Activated CD8-positive, alpha-beta T cell treated with anti-CD3 and anti-CD28 coated beads, Interleukin-2, amount 10 ng/mL, durations not matched to agents 7 days and 5 days (primary cell): ENCODE results near the gene PSENEN. TPM values are rescaled to one million over a fixed set of nuclear protein-coding genes. Genes with fewer than 3 reads are reported as not detected.

Source experiments
- ATAC-seq: fragments of 150-1000 bp; cut with Tn5 transposase; one replicate; pipeline ENCODE4 v1.10.0; 2021; ENCODE audit warnings: moderate library complexity
- CTCF ChIA-PET: fragments of 350-600 bp; sonication (Branson Sonifier 250); formaldehyde crosslinking; loops from one replicate; lab custom pipeline; 2021; ENCODE audit warnings: antibody characterized with exemption; lab: Charles Lee
- POLR2A ChIA-PET: fragments of 350-600 bp; sonication (Branson Sonifier 250); formaldehyde crosslinking; loops from one replicate; lab custom pipeline; 2021; ENCODE audit warnings: antibody characterized with exemption; lab: Charles Lee
- DNase-seq: peaks from one replicate; pipeline ENCODE4 v3.0.0-alpha.2; 2020
- H3K27ac Mint-ChIP-seq: one replicate; pipeline ENCODE4 v1.8.0; 2021; ENCODE audit warnings: mild to moderate bottlenecking, mixed read lengths
- H3K27me3 Mint-ChIP-seq: one replicate; pipeline ENCODE4 v1.8.0; 2021; ENCODE audit warnings: low read depth, mixed read lengths
- H3K36me3 Mint-ChIP-seq: one replicate; pipeline ENCODE4 v1.8.0; 2021; ENCODE audit warnings: low read depth, mixed read lengths
- H3K4me1 Mint-ChIP-seq: one replicate; pipeline ENCODE4 v1.8.0; 2021; ENCODE audit warnings: low read depth, mixed read lengths
- H3K4me3 Mint-ChIP-seq: one replicate; pipeline ENCODE4 v1.8.0; 2021; ENCODE audit warnings: mild to moderate bottlenecking, mixed read lengths
- H3K9me3 Mint-ChIP-seq: one replicate; pipeline ENCODE4 v1.8.0; 2022; ENCODE audit warnings: mixed read lengths; ENCODE audit not compliant: insufficient read depth
- total RNA-seq, 2 experiments: library from RNA; stranded (reverse); gene quantifications; one replicate each; pipeline ENCODE4 v1.2.3, GENCODE V29; 2021

The PSENEN gene, protein sequence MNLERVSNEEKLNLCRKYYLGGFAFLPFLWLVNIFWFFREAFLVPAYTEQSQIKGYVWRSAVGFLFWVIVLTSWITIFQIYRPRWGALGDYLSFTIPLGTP
- total RNA-seq, result 10 to 100 TPM; 44.1 to 48.2 TPM

DNA sequence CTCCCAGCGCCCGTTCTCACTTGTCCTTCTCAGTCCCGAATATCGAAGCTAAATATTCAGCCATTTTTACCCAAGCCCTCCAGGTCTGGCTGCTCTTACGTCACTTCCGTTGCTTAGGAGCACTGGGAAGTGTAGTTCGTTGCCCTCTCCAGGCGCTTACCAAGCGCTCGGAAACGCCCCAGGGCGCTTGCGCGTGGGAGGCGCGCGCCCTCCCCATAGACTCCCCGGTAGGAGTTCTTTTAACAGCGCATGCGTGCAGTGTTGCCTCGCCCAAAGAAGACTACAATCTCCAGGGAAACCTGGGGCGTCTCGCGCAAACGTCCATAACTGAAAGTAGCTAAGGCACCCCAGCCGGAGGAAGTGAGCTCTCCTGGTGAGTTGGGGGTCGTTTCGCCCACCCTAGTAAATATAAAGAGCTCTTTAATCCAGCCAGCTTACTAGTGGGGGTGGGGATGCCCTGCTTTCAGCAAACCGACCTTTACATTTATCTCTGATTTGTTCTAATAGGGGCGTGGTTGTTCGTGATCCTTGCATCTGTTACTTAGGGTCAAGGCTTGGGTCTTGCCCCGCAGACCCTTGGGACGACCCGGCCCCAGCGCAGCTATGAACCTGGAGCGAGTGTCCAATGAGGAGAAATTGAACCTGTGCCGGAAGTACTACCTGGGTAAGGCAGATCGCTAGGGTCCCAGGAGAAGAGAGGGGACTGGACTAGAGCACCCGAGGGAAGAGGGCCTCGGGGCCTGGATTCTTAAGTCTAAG, at the start of gene PSENEN, which contains the start of gene U2AF1L4:
TSS of gene PSENEN (plus strand) at position 324 of the 759 bp plus-strand sequence. CDS start at position 604, 280 bp downstream.
TSS of gene U2AF1L4 (minus strand) at position 91 of the 759 bp plus-strand sequence. CDS start at position 64, 27 bp downstream.
- Mint-ChIP-seq H3K27me3 (no peaks in the 10 kb centered on the region), H3K9me3 (no peaks in the 10 kb centered on the region), H3K27ac (peak within 1 kb of the TSS; percentile 99), H3K4me3 (peak within 1 kb of the TSS; percentile 93), H3K36me3 (peaks cover 18% of the 10 kb centered on the region), H3K4me1 (peaks cover 70% of the 10 kb centered on the region)
- ChIA-PET POLR2A (interaction anchor here (0.7 to 1.9 kb wide), 9 partner anchors 12 to 133 kb away, joined by 3 to 8 read pairs (median 4); partner anchors contain the start of genes HAUS5, HSPB6 and KMT2B), CTCF (interaction anchor here (1.2 to 1.9 kb wide), 8 partner anchors 10 to 196 kb away, joined by 3 to 8 read pairs (median 5); partner anchors contain the start of gene KMT2B)
- ATAC-seq, result peak; percentile 56
- DNase-seq, result peak; percentile 98

- CTCF ChIA-PET, result interaction anchor here (1.2 to 10.3 kb wide), 8 partner anchors 11 to 235 kb away, joined by 4 to 266 read pairs (median 6); partner anchors contain the start of genes IGFLR1, LIN37, PSENEN and U2AF1L4
- Mint-ChIP-seq H3K27me3 (no peaks in the 10 kb centered on the region), H3K9me3 (no peaks in the 10 kb centered on the region), H3K4me1 (peaks cover 27% of the 10 kb centered on the region), H3K4me3 (no peak overlapping the region), H3K27ac (no peak overlapping the region), H3K36me3 (no peaks in the 10 kb centered on the region)
- DNase-seq (no peak), ATAC-seq (no peak)
- POLR2A ChIA-PET, result interaction anchor here (0.9 to 6.9 kb wide), 4 partner anchors 17 to 131 kb away, joined by 3 to 96 read pairs (median 3); partner anchors contain the start of genes PSENEN and U2AF1L4
Observed at GRCh38 chr19:35695895-35696422, 49.5 kb upstream of the PSENEN start.

DNA sequence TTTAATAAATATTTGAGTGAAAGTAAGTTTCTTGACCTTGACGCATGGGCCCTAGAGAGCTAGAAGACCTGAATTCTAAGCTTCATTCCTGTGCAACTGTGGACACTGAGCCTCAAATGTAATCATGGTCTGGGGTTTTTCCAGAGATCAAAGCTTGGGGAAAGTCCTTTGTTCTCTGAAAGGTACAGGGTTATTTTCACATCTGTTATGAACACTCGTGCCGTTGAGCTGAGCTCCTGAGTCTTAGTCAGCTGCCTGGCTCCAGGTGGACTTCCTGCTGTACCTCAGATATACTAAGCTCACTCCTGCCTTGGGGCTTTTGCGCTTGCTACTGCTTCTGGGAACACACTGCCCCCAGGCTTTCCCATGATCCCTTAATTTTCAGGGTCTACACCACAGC, 48.6 kb upstream of the PSENEN start:
- ChIA-PET POLR2A (interaction anchor here (0.9 to 6.9 kb wide), 4 partner anchors 16 to 132 kb away, joined by 3 to 96 read pairs (median 3); partner anchors contain the start of genes PSENEN and U2AF1L4), CTCF (interaction anchor here (0.8 to 10.3 kb wide), 11 partner anchors 13 to 234 kb away, joined by 3 to 266 read pairs (median 4); partner anchors contain the start of genes COX6B1, IGFLR1 and LIN37)
- DNase-seq (no peak), ATAC-seq (no peak)
- Mint-ChIP-seq H3K4me1 (peaks cover 27% of the 10 kb centered on the region), H3K27ac (no peak overlapping the region), H3K27me3 (no peaks in the 10 kb centered on the region), H3K4me3 (no peak overlapping the region), H3K9me3 (no peaks in the 10 kb centered on the region), H3K36me3 (no peaks in the 10 kb centered on the region)

GRCh38 chr19:35702223-35703012, 43.0 kb upstream of the PSENEN start:
- CTCF ChIA-PET, result interaction anchor here (0.8 to 10.3 kb wide), 7 partner anchors 8 to 46 kb away, joined by 3 to 266 read pairs (median 4); partner anchors contain the start of genes LIN37, PSENEN and U2AF1L4

DNA sequence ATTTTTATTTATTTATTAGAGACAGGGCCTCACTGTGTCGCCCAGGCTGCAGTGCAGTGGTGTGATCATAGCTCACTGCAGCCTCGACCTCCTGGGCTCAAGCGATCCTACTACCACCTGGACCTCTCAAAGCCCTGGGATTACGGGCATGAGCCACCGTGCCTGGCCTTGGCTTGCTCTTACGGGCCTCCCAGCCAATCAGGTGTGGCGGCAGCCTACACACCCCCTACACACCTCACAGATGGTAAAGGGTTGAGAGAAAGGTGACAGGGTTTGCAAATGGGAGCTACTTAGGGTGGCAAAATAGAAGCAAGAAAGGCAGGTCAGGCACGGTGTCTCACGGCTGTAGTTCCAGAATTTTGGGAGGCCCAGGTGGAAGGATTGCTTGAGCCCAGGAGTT, 42.1 kb upstream of the PSENEN start:
- peak overlapping the region; percentile 92 for H3K4me3 Mint-ChIP-seq
- no peaks in the 10 kb centered on the region for H3K9me3 Mint-ChIP-seq
- POLR2A ChIA-PET, result interaction anchor here (0.5 to 4.9 kb wide), 2 partner anchors 10 to 11 kb away, joined by 3 to 113 read pairs; no protein-coding TSS in a partner anchor
- peaks cover 2% of the 10 kb centered on the region for H3K36me3 Mint-ChIP-seq
- ATAC-seq (no peak), DNase-seq (no peak)
- H3K27ac Mint-ChIP-seq, result no peak overlapping the region
- no peaks in the 10 kb centered on the region for H3K27me3 Mint-ChIP-seq
- peaks cover 13% of the 10 kb centered on the region for H3K4me1 Mint-ChIP-seq
- CTCF ChIA-PET, result interaction anchor here (2.5 to 10.3 kb wide), 2 partner anchors 9 to 10 kb away, joined by 13 to 266 read pairs; no protein-coding TSS in a partner anchor

More at GRCh38 chr19:35702223-35703012, 43.0 kb upstream of the PSENEN start:
- peak overlapping the region; percentile 92 for H3K4me3 Mint-ChIP-seq
- peaks cover 2% of the 10 kb centered on the region for H3K36me3 Mint-ChIP-seq
- DNase-seq, result peak; percentile 98
- peak overlapping the region; percentile 97 for H3K27ac Mint-ChIP-seq
- no peaks in the 10 kb centered on the region for H3K27me3 Mint-ChIP-seq
- ATAC-seq, result peak; percentile 100
- peaks cover 15% of the 10 kb centered on the region for H3K4me1 Mint-ChIP-seq
- H3K9me3 Mint-ChIP-seq, result no peaks in the 10 kb centered on the region
- POLR2A ChIA-PET, result interaction anchor here (0.5 to 4.9 kb wide), 8 partner anchors 11 to 249 kb away, joined by 3 to 113 read pairs (median 4); partner anchors contain the start of genes COX6B1, IGFLR1, KMT2B and U2AF1L4

DNA sequence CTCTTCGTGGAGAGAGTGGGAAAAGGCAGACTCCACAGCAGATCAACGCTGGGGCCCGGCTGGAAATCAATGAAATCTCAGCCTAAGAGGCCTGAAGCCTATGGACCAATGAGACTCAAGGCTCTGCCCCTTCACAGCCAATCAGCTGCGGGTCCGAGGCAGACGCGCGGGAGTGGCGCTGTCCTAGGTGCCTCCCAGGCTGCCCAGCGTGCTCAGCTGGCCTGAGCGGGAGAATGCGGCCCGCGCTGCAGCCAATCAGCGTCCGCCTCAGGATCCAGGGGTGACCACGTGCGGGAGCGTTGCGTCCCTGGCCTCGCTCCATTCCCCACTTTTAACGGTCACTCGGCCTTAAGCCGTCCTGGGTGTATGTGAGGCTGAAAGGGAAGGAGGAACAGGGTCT, 41.2 kb upstream of the PSENEN start, which contains the start of gene ZBTB32:
TSS of gene ZBTB32 (plus strand) at position 341 of the 400 bp plus-strand sequence. CDS start 10,069 bp downstream, outside the sequence.
- H3K4me3 Mint-ChIP-seq, result no peak within 1 kb of the TSS
- DNase-seq (no peak), ATAC-seq (no peak)
- H3K36me3 Mint-ChIP-seq, result peaks cover 2% of the 10 kb centered on the region
- ChIA-PET CTCF (interaction anchor here (2.5 to 10.3 kb wide), 2 partner anchors 9 to 10 kb away, joined by 13 to 266 read pairs; no protein-coding TSS in a partner anchor), POLR2A (interaction anchor here (4.9 kb wide), 1 partner anchor 9 kb away, joined by 113 read pairs; no protein-coding TSS in a partner anchor)
- no peaks in the 10 kb centered on the region for H3K9me3 Mint-ChIP-seq
- no peaks in the 10 kb centered on the region for H3K27me3 Mint-ChIP-seq
- no peak within 1 kb of the TSS for H3K27ac Mint-ChIP-seq
- H3K4me1 Mint-ChIP-seq, result peaks cover 19% of the 10 kb centered on the region

DNA sequence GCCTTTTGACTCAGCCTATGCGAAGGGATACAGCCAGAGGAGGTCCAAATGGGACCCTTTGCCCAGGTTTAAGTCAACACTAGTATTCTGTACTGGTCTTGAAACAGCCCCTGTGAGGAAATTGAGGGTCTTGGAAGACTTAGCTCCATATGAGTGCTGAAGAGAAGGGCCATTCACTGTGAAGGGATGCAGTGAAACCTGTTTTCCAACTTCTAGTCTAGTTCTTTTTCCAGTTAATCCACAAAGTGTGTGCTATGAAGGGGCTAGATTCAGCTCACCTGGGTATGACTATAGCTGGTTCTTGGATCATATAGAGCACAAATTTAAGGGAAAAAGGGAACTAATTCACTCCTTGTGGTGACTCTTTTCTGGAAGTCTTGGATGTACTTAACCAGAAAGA, 37.1 kb upstream of the PSENEN start:
- H3K27ac Mint-ChIP-seq, result no peak overlapping the region
- no peak overlapping the region for H3K4me3 Mint-ChIP-seq
- no peaks in the 10 kb centered on the region for H3K9me3 Mint-ChIP-seq
- H3K27me3 Mint-ChIP-seq, result no peaks in the 10 kb centered on the region
- no peaks in the 10 kb centered on the region for H3K36me3 Mint-ChIP-seq
- no peak for DNase-seq
- H3K4me1 Mint-ChIP-seq, result peaks cover 41% of the 10 kb centered on the region
- ATAC-seq, result no peak
- POLR2A ChIA-PET, result no interaction called here
- CTCF ChIA-PET, result interaction anchor here (1.7 to 2.0 kb wide), 2 partner anchors 10 to 14 kb away, joined by 6 to 11 read pairs; no protein-coding TSS in a partner anchor

- no peaks in the 10 kb centered on the region for H3K27me3 Mint-ChIP-seq
- H3K27ac Mint-ChIP-seq, result peak overlapping the region; percentile 95
- peaks cover 67% of the 10 kb centered on the region for H3K4me1 Mint-ChIP-seq
- ChIA-PET CTCF (interaction anchor here (0.8 to 6.7 kb wide), 6 partner anchors 12 to 220 kb away, joined by 3 to 266 read pairs (median 6); partner anchors contain the start of gene LIN37), POLR2A (interaction anchor here (0.9 to 7.6 kb wide), 7 partner anchors 8 to 221 kb away, joined by 3 to 113 read pairs (median 8); partner anchors contain the start of genes LIN37, PSENEN, U2AF1L4 and ZBTB32)
- peak; percentile 75 for DNase-seq
- peak; percentile 29 for ATAC-seq
- no peaks in the 10 kb centered on the region for H3K9me3 Mint-ChIP-seq
- peaks cover 16% of the 10 kb centered on the region for H3K36me3 Mint-ChIP-seq
- peak overlapping the region; percentile 34 for H3K4me3 Mint-ChIP-seq
Observed at GRCh38 chr19:35710784-35711723, 34.4 kb upstream of the PSENEN start.
